Measurements from ENCODE around the gene SYT1.

DNA sequence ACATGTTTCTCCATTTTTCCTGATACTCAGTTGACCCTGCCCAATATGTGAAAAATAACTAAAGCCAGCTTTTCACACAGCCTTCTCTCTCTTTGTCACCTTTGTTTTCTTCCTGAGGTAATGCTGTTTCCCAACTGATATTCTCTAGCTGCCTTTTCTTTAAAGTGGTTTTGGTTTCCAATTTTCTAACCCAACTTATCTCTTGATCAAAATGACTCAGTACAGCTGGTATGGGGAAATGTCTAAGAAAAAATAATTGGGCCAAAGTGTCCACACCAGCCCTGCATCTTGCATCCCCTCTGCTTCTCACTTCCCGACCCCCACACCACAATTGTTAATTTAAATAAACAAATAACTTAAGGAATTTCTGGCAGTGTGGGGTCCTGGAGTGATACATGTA, 193.8 kb downstream of the SYT1 start:
- TF ChIP-seq, protein P1, sequence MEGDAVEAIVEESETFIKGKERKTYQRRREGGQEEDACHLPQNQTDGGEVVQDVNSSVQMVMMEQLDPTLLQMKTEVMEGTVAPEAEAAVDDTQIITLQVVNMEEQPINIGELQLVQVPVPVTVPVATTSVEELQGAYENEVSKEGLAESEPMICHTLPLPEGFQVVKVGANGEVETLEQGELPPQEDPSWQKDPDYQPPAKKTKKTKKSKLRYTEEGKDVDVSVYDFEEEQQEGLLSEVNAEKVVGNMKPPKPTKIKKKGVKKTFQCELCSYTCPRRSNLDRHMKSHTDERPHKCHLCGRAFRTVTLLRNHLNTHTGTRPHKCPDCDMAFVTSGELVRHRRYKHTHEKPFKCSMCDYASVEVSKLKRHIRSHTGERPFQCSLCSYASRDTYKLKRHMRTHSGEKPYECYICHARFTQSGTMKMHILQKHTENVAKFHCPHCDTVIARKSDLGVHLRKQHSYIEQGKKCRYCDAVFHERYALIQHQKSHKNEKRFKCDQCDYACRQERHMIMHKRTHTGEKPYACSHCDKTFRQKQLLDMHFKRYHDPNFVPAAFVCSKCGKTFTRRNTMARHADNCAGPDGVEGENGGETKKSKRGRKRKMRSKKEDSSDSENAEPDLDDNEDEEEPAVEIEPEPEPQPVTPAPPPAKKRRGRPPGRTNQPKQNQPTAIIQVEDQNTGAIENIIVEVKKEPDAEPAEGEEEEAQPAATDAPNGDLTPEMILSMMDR (IDR thresholded peaks at IDR 0.05; ENCODE audit: low read depth, low read length, missing input control), result no peak
- TF ChIP-seq EGR1 (IDR thresholded peaks at IDR 0.05; ENCODE audit: low read depth in 2 of 2), result no peak
- TF ChIP-seq RAD21 (IDR thresholded peaks at IDR 0.05), result no peak
- TF ChIP-seq, protein P2, sequence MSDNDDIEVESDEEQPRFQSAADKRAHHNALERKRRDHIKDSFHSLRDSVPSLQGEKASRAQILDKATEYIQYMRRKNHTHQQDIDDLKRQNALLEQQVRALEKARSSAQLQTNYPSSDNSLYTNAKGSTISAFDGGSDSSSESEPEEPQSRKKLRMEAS (IDR thresholded peaks at IDR 0.05), result no peak
- TF ChIP-seq SP1 (IDR thresholded peaks at IDR 0.05), result no peak
- TF ChIP-seq, protein P3, sequence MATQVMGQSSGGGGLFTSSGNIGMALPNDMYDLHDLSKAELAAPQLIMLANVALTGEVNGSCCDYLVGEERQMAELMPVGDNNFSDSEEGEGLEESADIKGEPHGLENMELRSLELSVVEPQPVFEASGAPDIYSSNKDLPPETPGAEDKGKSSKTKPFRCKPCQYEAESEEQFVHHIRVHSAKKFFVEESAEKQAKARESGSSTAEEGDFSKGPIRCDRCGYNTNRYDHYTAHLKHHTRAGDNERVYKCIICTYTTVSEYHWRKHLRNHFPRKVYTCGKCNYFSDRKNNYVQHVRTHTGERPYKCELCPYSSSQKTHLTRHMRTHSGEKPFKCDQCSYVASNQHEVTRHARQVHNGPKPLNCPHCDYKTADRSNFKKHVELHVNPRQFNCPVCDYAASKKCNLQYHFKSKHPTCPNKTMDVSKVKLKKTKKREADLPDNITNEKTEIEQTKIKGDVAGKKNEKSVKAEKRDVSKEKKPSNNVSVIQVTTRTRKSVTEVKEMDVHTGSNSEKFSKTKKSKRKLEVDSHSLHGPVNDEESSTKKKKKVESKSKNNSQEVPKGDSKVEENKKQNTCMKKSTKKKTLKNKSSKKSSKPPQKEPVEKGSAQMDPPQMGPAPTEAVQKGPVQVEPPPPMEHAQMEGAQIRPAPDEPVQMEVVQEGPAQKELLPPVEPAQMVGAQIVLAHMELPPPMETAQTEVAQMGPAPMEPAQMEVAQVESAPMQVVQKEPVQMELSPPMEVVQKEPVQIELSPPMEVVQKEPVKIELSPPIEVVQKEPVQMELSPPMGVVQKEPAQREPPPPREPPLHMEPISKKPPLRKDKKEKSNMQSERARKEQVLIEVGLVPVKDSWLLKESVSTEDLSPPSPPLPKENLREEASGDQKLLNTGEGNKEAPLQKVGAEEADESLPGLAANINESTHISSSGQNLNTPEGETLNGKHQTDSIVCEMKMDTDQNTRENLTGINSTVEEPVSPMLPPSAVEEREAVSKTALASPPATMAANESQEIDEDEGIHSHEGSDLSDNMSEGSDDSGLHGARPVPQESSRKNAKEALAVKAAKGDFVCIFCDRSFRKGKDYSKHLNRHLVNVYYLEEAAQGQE (IDR thresholded peaks at IDR 0.05), result no peak
- no peak for TF ChIP-seq FOXA1 (IDR thresholded peaks at IDR 0.05)
- TF ChIP-seq TAF1 (conservative IDR thresholded peaks at IDR 0.05), result no peak
- no peak for TF ChIP-seq FOXA2 (IDR thresholded peaks at IDR 0.05)
- no peak for TF ChIP-seq GABPA (IDR thresholded peaks at IDR 0.05 in 1 of 2, conservative IDR thresholded peaks at IDR 0.05 in 1 of 2)
- TF ChIP-seq, protein P4, sequence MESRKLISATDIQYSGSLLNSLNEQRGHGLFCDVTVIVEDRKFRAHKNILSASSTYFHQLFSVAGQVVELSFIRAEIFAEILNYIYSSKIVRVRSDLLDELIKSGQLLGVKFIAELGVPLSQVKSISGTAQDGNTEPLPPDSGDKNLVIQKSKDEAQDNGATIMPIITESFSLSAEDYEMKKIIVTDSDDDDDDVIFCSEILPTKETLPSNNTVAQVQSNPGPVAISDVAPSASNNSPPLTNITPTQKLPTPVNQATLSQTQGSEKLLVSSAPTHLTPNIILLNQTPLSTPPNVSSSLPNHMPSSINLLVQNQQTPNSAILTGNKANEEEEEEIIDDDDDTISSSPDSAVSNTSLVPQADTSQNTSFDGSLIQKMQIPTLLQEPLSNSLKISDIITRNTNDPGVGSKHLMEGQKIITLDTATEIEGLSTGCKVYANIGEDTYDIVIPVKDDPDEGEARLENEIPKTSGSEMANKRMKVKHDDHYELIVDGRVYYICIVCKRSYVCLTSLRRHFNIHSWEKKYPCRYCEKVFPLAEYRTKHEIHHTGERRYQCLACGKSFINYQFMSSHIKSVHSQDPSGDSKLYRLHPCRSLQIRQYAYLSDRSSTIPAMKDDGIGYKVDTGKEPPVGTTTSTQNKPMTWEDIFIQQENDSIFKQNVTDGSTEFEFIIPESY (IDR thresholded peaks at IDR 0.05), result no peak
- no peak for TF ChIP-seq JUND (IDR thresholded peaks at IDR 0.05)
- TF ChIP-seq, protein P5, sequence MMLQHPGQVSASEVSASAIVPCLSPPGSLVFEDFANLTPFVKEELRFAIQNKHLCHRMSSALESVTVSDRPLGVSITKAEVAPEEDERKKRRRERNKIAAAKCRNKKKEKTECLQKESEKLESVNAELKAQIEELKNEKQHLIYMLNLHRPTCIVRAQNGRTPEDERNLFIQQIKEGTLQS (IDR thresholded peaks at IDR 0.05), result no peak
- no peak for TF ChIP-seq YY1 (IDR thresholded peaks at IDR 0.05)

Measured in liver (tissue), 3 donors.